Endothelial cell of umbilical vein (primary cell): ENCODE measurements around the gene USH2A. TPM values are rescaled to one million over a fixed set of nuclear protein-coding genes. Genes with fewer than 3 reads are reported as not detected.

Source experiments
- BruUV-seq: library from RNA; stranded (reverse); fragments of 400-500 nt; replicated peaks from 2 replicates; lab custom pipeline; 2021; lab: Mats Ljungman, UMichigan
- CTCF ChIA-PET: fragments of 300-600, 350-600 bp; sonication (Branson Sonifier 250); formaldehyde crosslinking; loops from one replicate; lab custom pipeline; 2021; ENCODE audit warnings: antibody characterized with exemption, inconsistent platforms; lab: Charles Lee
- POLR2A ChIA-PET: fragments of 300-600, 350-600 bp; sonication (Branson Sonifier 250); formaldehyde crosslinking; loops from one replicate; lab custom pipeline; 2021; ENCODE audit warnings: antibody characterized with exemption, inconsistent platforms; lab: Charles Lee
- DNase-seq: peaks from one replicate; pipeline ENCODE4 v3.0.0-alpha.2; 2011; ENCODE audit warnings: low read depth, low spot score
- FAIRE-seq: peaks from 2 replicates; lab custom pipeline; 2011; peaks lifted over from hg19 to GRCh38; lab: Jason Lieb, UNC
- H2AFZ ChIP-seq: 2 replicates; pipeline ENCODE4 v1.6.0; 2012; ENCODE audit warnings: low read depth, low read length, control low read depth, inconsistent platforms
- H3K27ac ChIP-seq: 2 replicates; pipeline ENCODE4 v1.5.1; 2011; ENCODE audit warnings: low read depth, mild to moderate bottlenecking, control low read depth, low read length, moderate library complexity; ENCODE audit not compliant: insufficient read depth
- H3K27me3 ChIP-seq, 2 experiments: 2 replicates each; pipeline versions ENCODE4 v1.6.0 to v1.6.1; 2011; ENCODE audit warnings: low read length in 2 of 2, mixed read lengths in 1 of 2; ENCODE audit not compliant: control insufficient read depth in 2 of 2, insufficient read depth in 2 of 2
- H3K36me3 ChIP-seq, 2 experiments: 2 replicates in 1 of 2; 3 replicates in 1 of 2; pipeline ENCODE4 v1.5.1; 2011; ENCODE audit warnings: low read length in 2 of 2, mild to moderate bottlenecking in 1 of 2, moderate library complexity in 1 of 2; ENCODE audit not compliant: control insufficient read depth in 2 of 2, insufficient read depth in 2 of 2; ENCODE audit errors: extremely low read depth in 1 of 2
- H3K4me1 ChIP-seq: 3 replicates; pipeline ENCODE4 v1.5.1; 2011; ENCODE audit warnings: mild to moderate bottlenecking, low read length; ENCODE audit not compliant: control insufficient read depth, insufficient read depth; ENCODE audit errors: extremely low read depth
- H3K4me2 ChIP-seq: 2 replicates; pipeline ENCODE4 v1.6.1; 2011; ENCODE audit warnings: low read length, control low read depth, mixed read lengths; ENCODE audit not compliant: insufficient read depth
- H3K4me3 ChIP-seq, 3 experiments: fragments of 200-600 bp in 1 of 3; sonication (generic), shearing (Covaris generic) in 1 of 3; replicated peaks in 1 of 3; 2 replicates each; pipeline ENCODE4 v1.5.1; 2011 to 2016; ENCODE audit warnings: control low read depth in 3 of 3, low read length in 3 of 3, mild to moderate bottlenecking in 2 of 3, inconsistent platforms in 1 of 3, low read depth in 1 of 3, moderate library complexity in 1 of 3; ENCODE audit not compliant: insufficient read depth in 1 of 3
- H3K79me2 ChIP-seq: 2 replicates; pipeline ENCODE4 v1.6.0; 2012; ENCODE audit warnings: low read length, inconsistent platforms; ENCODE audit not compliant: control insufficient read depth, insufficient read depth
- H3K9ac ChIP-seq: replicated peaks from 2 replicates; pipeline ENCODE3; 2011; ENCODE audit warnings: low read length, control low read depth; ENCODE audit not compliant: insufficient read depth; ENCODE audit errors: extremely low read depth
- H3K9me1 ChIP-seq: replicated peaks from 3 replicates; pipeline ENCODE4 v1.6.0; 2011; ENCODE audit warnings: mild to moderate bottlenecking, low read length; ENCODE audit not compliant: control insufficient read depth, insufficient read depth; ENCODE audit errors: extremely low read depth
- H3K9me3 ChIP-seq: replicated peaks from 2 replicates; pipeline ENCODE4 v1.5.1; 2012; ENCODE audit warnings: low read length, inconsistent platforms; ENCODE audit not compliant: control insufficient read depth, insufficient read depth
- H4K20me1 ChIP-seq: replicated peaks from 2 replicates; pipeline ENCODE3; 2011; ENCODE audit warnings: mild to moderate bottlenecking, low read length; ENCODE audit not compliant: control insufficient read depth, insufficient read depth; ENCODE audit errors: extremely low read depth
- EZH2 ChIP-seq: IDR thresholded peaks from 2 replicates; pipeline ENCODE4 v1.6.1; 2012; ENCODE audit warnings: borderline replicate concordance, low read depth, mild to moderate bottlenecking, moderate library complexity, low read length, inconsistent platforms; ENCODE audit not compliant: severe bottlenecking
- FOS ChIP-seq: IDR thresholded peaks from 2 replicates; pipeline ENCODE4 v1.6.1; 2011; ENCODE audit warnings: mild to moderate bottlenecking, low read length, moderate library complexity, borderline replicate concordance; ENCODE audit not compliant: insufficient read depth
- GATA2 ChIP-seq: IDR thresholded peaks from 2 replicates; pipeline ENCODE4 v1.7.0; 2011; ENCODE audit warnings: low read depth, mild to moderate bottlenecking, moderate library complexity, mixed read lengths, low read length; ENCODE audit not compliant: insufficient read length, insufficient read depth
- JUN ChIP-seq: IDR thresholded peaks from 2 replicates; pipeline ENCODE4 v1.6.1; 2011; ENCODE audit warnings: borderline replicate concordance, low read depth; ENCODE audit not compliant: insufficient read length, insufficient read depth
- MYC ChIP-seq: IDR thresholded peaks from one replicate; pipeline ENCODE4 v1.6.1; 2011; ENCODE audit warnings: mild to moderate bottlenecking, low read depth, low read length
- POLR2AphosphoS5 ChIP-seq: IDR thresholded peaks from 2 replicates; pipeline ENCODE4 v1.6.1; 2012; ENCODE audit warnings: low read depth, mild to moderate bottlenecking, control low read depth, low read length, moderate library complexity; ENCODE audit not compliant: insufficient read depth
- dilution Hi-C: fragments of 300-500 bp; cut with MboI; formaldehyde crosslinking; loops from one replicate; pipeline ENCODE4 v1.15.0; 2019; ENCODE audit warnings: low sequenced_read_pairs; ENCODE audit not compliant: extremely low pct_ligation_motif_present
- intact Hi-C: fragments of 100-400 bp; cut with micrococcal nuclease; formaldehyde crosslinking; loops from one replicate; pipeline ENCODE4 v1.10.0; 2022
- polyA plus RNA-seq, 4 experiments: library from polyadenylated mRNA; depleted of rRNA in 3 of 4; stranded (reverse) in 3 of 4; unstranded in 1 of 4; fragments of >200 nt; gene quantifications; 2 replicates each; pipeline versions ENCODE4 v1.2.1 to v1.2.3, GENCODE V29; 2011 to 2012; ENCODE audit warnings: missing spikeins in 1 of 4
- total RNA-seq: library from RNA; stranded (reverse); gene quantifications from 2 replicates; pipeline ENCODE4 v1.2.3, GENCODE V29; 2021
- TF ChIP-seq, protein P1 (sequence below), 2 donors: IDR thresholded peaks; 1 replicate in 1 of 2; 2 replicates in 1 of 2; pipeline ENCODE4 v1.5.1; 2011; ENCODE audit warnings: low read length in 2 of 2, mild to moderate bottlenecking in 2 of 2, moderate library complexity in 2 of 2, control low read depth in 1 of 2, inconsistent platforms in 1 of 2, low read depth in 1 of 2; ENCODE audit not compliant: insufficient read depth in 1 of 2; ENCODE audit errors: extremely low read depth in 1 of 2

USH2A gene
- total and polyA plus RNA-seq, 2 donors (not counting 3 experiments of a cell fraction or from before 2014, with no cell fraction given): not detected

DNA sequence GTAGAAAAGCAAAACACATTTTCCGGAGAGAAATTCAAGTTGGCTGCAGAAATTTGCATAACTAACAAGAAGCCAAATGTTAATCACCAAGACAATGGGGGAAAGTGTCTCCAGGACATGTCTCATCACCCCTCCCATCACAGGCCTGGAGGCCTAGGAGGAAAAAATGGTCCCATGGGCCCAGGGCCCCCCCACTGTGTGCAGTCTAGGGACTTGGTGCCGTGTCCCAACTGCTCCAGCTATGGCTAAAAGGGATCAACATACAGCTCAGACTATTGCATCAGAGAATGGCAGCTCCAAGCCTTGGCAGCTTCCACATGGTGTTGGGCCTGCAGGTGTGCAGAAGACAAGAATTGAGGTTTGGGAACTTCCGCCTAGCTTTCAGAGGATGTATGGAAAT, 138.2 kb downstream of the USH2A start:
- dilution Hi-C loops (no loop called here), intact Hi-C loops (no loop called here)
- Histone ChIP-seq H3K36me3 (no peaks in the 10 kb centered on the region), H3K27me3 (no peaks in the 10 kb centered on the region), H3K4me1 (no peaks in the 10 kb centered on the region), H3K4me2 (no peak overlapping the region), H3K4me3 (no peak overlapping the region), H3K9ac (no peak overlapping the region), H2AFZ (no peak overlapping the region), H3K9me3 (peaks cover 2% of the 10 kb centered on the region), H3K27ac (no peak overlapping the region), H3K79me2 (no peaks in the 10 kb centered on the region), H3K9me1 (no peaks in the 10 kb centered on the region), H4K20me1 (no peaks in the 10 kb centered on the region)
- DNase-seq (no peak), FAIRE-seq (no peak)
- TF ChIP-seq JUN (no peak), GATA2 (no peak), FOS (no peak), EZH2 (no peak), POLR2AphosphoS5 (no peak), MYC (no peak)
- TF ChIP-seq, protein P1, sequence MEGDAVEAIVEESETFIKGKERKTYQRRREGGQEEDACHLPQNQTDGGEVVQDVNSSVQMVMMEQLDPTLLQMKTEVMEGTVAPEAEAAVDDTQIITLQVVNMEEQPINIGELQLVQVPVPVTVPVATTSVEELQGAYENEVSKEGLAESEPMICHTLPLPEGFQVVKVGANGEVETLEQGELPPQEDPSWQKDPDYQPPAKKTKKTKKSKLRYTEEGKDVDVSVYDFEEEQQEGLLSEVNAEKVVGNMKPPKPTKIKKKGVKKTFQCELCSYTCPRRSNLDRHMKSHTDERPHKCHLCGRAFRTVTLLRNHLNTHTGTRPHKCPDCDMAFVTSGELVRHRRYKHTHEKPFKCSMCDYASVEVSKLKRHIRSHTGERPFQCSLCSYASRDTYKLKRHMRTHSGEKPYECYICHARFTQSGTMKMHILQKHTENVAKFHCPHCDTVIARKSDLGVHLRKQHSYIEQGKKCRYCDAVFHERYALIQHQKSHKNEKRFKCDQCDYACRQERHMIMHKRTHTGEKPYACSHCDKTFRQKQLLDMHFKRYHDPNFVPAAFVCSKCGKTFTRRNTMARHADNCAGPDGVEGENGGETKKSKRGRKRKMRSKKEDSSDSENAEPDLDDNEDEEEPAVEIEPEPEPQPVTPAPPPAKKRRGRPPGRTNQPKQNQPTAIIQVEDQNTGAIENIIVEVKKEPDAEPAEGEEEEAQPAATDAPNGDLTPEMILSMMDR (IDR thresholded peaks at IDR 0.05; ENCODE audit: extremely low read depth in 1 of 2, insufficient read depth in 1 of 2, low read depth in 1 of 2, low read length in 2 of 2): no peak
- ChIA-PET POLR2A (no interaction called here), CTCF (no interaction called here)
- BruUV-seq: no TSS peak
